ENCODE data around the gene MKLN1.

MKLN1 gene

GRCh38 chr7:131505636-131506557 lies 178.2 kb downstream of the MKLN1 start:
- H3K4me2 ChIP-seq (ENCODE audit: low read length) = no peak overlapping the region
- H3K9ac ChIP-seq (ENCODE audit: low read length) = no peak overlapping the region
- H2AK5ac ChIP-seq (ENCODE audit: low read length) = no peak overlapping the region
- no peak overlapping the region for H3K4me3 ChIP-seq (ENCODE audit: low read length)
- WGBS (ENCODE audit: extremely low coverage, insufficient coverage, low lambda C conversion rate) = no CpG with 5 or more reads among the region's 30 CpGs
- H2BK15ac ChIP-seq (replicated peaks; ENCODE audit: low read depth) = no peak overlapping the region
- peaks cover 2% of the 10 kb centered on the region for H3K79me1 ChIP-seq (ENCODE audit: low read length)
- peaks cover 22% of the 10 kb centered on the region for H3K36me3 ChIP-seq (ENCODE audit: control insufficient read depth, insufficient read depth, low read length)
- H4K8ac ChIP-seq (ENCODE audit: low read depth, low read length) = no peak overlapping the region
- no peaks in the 10 kb centered on the region for H3K4me1 ChIP-seq (ENCODE audit: control insufficient read depth, low read depth, low read length)
- no peak for DNase-seq
- H3K27ac ChIP-seq (ENCODE audit: low read depth, low read length) = no peak overlapping the region
- no peak overlapping the region for H3K23ac ChIP-seq (ENCODE audit: low read length)
- H3K27me3 ChIP-seq (ENCODE audit: insufficient read depth, low read length, poor library complexity) = no peaks in the 10 kb centered on the region
- H3K18ac ChIP-seq (ENCODE audit: low read length) = no peak overlapping the region
- H2BK5ac ChIP-seq (ENCODE audit: low read length) = no peak overlapping the region
- H3K4ac ChIP-seq (ENCODE audit: low read depth, low read length) = no peak overlapping the region
- H4K5ac ChIP-seq (ENCODE audit: low read length) = no peak overlapping the region
- peaks cover 5% of the 10 kb centered on the region for H3K79me2 ChIP-seq (ENCODE audit: control insufficient read depth, insufficient read depth, low read length)
- H3K56ac ChIP-seq (ENCODE audit: low read length) = no peak overlapping the region
- no peak overlapping the region for H2BK120ac ChIP-seq (ENCODE audit: low read depth, low read length)

DNA sequence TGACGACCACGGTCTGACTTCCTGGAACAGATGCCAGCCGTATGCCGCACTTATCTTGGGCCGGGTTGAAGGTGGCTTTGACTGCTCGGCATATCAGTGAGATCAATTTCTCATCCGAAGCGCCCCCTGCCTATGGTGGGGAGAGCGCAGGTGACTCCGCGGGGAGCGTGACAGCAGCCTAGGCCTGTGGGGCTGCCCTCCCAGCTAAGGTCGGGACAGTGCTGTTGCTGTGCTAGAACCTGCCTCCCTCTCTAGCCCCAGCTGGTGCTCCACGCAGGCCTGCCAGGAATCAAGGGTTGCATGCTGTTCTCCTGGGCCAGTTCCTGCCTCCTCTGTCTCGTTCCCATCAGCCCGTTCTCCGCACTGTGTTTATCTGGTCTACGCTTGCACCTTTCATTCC lies 178.9 kb downstream of the MKLN1 start:
- no CpG with 5 or more reads among the region's 18 CpGs for WGBS (ENCODE audit: extremely low coverage, insufficient coverage, low lambda C conversion rate)

DNA sequence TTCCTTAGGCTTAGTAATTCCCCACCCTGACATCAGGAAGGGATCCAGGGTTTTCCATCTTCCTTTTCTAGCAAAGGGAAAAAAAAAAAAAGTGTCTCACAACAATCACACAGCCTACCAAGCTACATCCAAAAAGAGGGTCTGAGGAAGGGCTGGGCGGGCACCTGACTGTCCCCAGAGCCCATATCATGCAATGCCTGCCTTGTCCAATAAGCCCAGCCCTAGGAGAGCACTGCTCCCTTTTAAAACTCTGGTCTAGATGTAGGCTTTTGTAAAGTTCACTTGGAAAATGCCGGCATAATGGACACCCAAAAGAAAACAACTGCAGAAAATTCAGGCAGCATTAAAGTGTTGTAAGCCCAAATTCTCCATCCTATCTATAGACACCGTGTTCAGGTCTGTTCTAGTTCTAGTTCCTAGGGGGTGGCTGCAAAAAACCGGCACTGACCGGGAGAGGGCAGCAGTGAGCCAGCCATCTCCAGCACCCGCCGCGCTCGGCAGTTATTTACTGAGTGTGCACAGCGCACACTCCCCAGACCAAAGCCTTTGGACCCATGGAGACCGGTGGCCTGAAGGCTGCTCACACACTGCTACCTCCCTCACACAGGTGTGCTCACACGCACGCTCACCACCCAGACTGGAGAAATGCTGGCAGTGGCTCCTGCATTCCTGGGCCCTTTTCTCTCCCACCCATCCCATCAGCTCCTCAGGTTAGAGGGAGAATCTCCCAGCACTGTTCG lies 180.1 kb downstream of the MKLN1 start:
- Histone ChIP-seq H3K23ac (ENCODE audit: low read length) (no peak overlapping the region), H2BK120ac (ENCODE audit: low read depth, low read length) (no peak overlapping the region), H3K27me3 (ENCODE audit: insufficient read depth, low read length, poor library complexity) (no peaks in the 10 kb centered on the region), H3K79me1 (ENCODE audit: low read length) (peaks cover 8% of the 10 kb centered on the region), H3K79me2 (ENCODE audit: control insufficient read depth, insufficient read depth, low read length) (peaks cover 22% of the 10 kb centered on the region), H2BK5ac (ENCODE audit: low read length) (no peak overlapping the region), H3K27ac (ENCODE audit: low read depth, low read length) (no peak overlapping the region), H3K36me3 (ENCODE audit: control insufficient read depth, insufficient read depth, low read length) (peaks cover 21% of the 10 kb centered on the region), H3K9ac (ENCODE audit: low read length) (no peak overlapping the region), H3K4me2 (ENCODE audit: low read length) (no peak overlapping the region), H2AK5ac (ENCODE audit: low read length) (no peak overlapping the region), H3K56ac (ENCODE audit: low read length) (no peak overlapping the region), H3K18ac (ENCODE audit: low read length) (no peak overlapping the region), H3K4ac (ENCODE audit: low read depth, low read length) (no peak overlapping the region), H3K4me1 (ENCODE audit: control insufficient read depth, low read depth, low read length) (no peaks in the 10 kb centered on the region), H3K4me3 (ENCODE audit: low read length) (no peak overlapping the region), H4K8ac (ENCODE audit: low read depth, low read length) (no peak overlapping the region), H4K5ac (ENCODE audit: low read length) (no peak overlapping the region), H2BK15ac (replicated peaks; ENCODE audit: low read depth) (no peak overlapping the region)
- WGBS (ENCODE audit: extremely low coverage, insufficient coverage, low lambda C conversion rate) = no CpG with 5 or more reads among the region's 14 CpGs
- DNase-seq = peak; percentile 53

More for the DNA sequence above, 178.9 kb downstream of the MKLN1 start:
- no peak for DNase-seq
- Histone ChIP-seq H3K79me1 (ENCODE audit: low read length) (peaks cover 2% of the 10 kb centered on the region), H3K4ac (ENCODE audit: low read depth, low read length) (no peak overlapping the region), H3K18ac (ENCODE audit: low read length) (no peak overlapping the region), H3K9ac (ENCODE audit: low read length) (no peak overlapping the region), H3K4me2 (ENCODE audit: low read length) (no peak overlapping the region), H2BK5ac (ENCODE audit: low read length) (no peak overlapping the region), H2BK120ac (ENCODE audit: low read depth, low read length) (no peak overlapping the region), H2BK15ac (replicated peaks; ENCODE audit: low read depth) (no peak overlapping the region), H3K79me2 (ENCODE audit: control insufficient read depth, insufficient read depth, low read length) (peaks cover 12% of the 10 kb centered on the region), H3K56ac (ENCODE audit: low read length) (no peak overlapping the region), H3K4me1 (ENCODE audit: control insufficient read depth, low read depth, low read length) (no peaks in the 10 kb centered on the region), H4K8ac (ENCODE audit: low read depth, low read length) (no peak overlapping the region), H2AK5ac (ENCODE audit: low read length) (no peak overlapping the region), H3K4me3 (ENCODE audit: low read length) (no peak overlapping the region), H3K27ac (ENCODE audit: low read depth, low read length) (no peak overlapping the region), H3K27me3 (ENCODE audit: insufficient read depth, low read length, poor library complexity) (no peaks in the 10 kb centered on the region), H3K36me3 (ENCODE audit: control insufficient read depth, insufficient read depth, low read length) (peaks cover 22% of the 10 kb centered on the region), H4K5ac (ENCODE audit: low read length) (no peak overlapping the region), H3K23ac (ENCODE audit: low read length) (no peak overlapping the region)

- no peak for DNase-seq
- Histone ChIP-seq H4K5ac (ENCODE audit: low read length) (no peak overlapping the region), H3K36me3 (ENCODE audit: control insufficient read depth, insufficient read depth, low read length) (peaks cover 15% of the 10 kb centered on the region), H3K9ac (ENCODE audit: low read length) (no peak overlapping the region), H3K18ac (ENCODE audit: low read length) (no peak overlapping the region), H3K4ac (ENCODE audit: low read depth, low read length) (no peak overlapping the region), H2BK120ac (ENCODE audit: low read depth, low read length) (no peak overlapping the region), H3K4me2 (ENCODE audit: low read length) (no peak overlapping the region), H3K79me1 (ENCODE audit: low read length) (peaks cover 10% of the 10 kb centered on the region), H2BK15ac (replicated peaks; ENCODE audit: low read depth) (no peak overlapping the region), H2BK5ac (ENCODE audit: low read length) (no peak overlapping the region), H3K56ac (ENCODE audit: low read length) (no peak overlapping the region), H3K27me3 (ENCODE audit: insufficient read depth, low read length, poor library complexity) (no peaks in the 10 kb centered on the region), H3K79me2 (ENCODE audit: control insufficient read depth, insufficient read depth, low read length) (peaks cover 30% of the 10 kb centered on the region), H3K27ac (ENCODE audit: low read depth, low read length) (no peak overlapping the region), H4K8ac (ENCODE audit: low read depth, low read length) (no peak overlapping the region), H2AK5ac (ENCODE audit: low read length) (no peak overlapping the region), H3K23ac (ENCODE audit: low read length) (no peak overlapping the region), H3K4me1 (ENCODE audit: control insufficient read depth, low read depth, low read length) (peaks cover 3% of the 10 kb centered on the region), H3K4me3 (ENCODE audit: low read length) (no peak overlapping the region)
- no CpG with 5 or more reads among the region's 10 CpGs for WGBS (ENCODE audit: extremely low coverage, insufficient coverage, low lambda C conversion rate)
These were observed 181.2 kb downstream of the MKLN1 start for GRCh38 chr7:131508754-131509486.

DNA sequence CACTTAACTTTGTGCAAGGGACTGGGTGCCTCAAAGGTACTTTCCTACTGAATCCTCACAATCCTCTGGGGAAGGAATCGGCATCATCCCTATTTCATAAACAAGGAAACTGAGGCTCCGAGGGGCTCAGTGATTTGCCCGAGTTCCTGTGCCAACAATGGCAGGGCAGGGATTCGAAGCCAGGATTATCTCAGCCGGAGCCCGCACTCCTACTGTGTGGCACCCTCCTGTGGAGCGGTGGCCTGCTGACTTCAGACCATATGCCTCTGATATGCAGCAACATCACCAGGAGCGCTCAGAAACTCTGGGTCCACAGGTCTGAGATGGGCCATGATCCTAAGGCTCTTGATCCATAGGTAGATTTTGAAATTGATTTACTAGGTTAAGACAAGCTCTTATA lies 182.1 kb downstream of the MKLN1 start:
- Histone ChIP-seq H3K18ac (ENCODE audit: low read length) (no peak overlapping the region), H3K79me1 (ENCODE audit: low read length) (peaks cover 10% of the 10 kb centered on the region), H2BK15ac (replicated peaks; ENCODE audit: low read depth) (no peak overlapping the region), H3K4me1 (ENCODE audit: control insufficient read depth, low read depth, low read length) (peaks cover 3% of the 10 kb centered on the region), H3K36me3 (ENCODE audit: control insufficient read depth, insufficient read depth, low read length) (peaks cover 11% of the 10 kb centered on the region), H3K9ac (ENCODE audit: low read length) (no peak overlapping the region), H3K27ac (ENCODE audit: low read depth, low read length) (no peak overlapping the region), H3K79me2 (ENCODE audit: control insufficient read depth, insufficient read depth, low read length) (peaks cover 37% of the 10 kb centered on the region), H3K4ac (ENCODE audit: low read depth, low read length) (no peak overlapping the region), H2BK5ac (ENCODE audit: low read length) (no peak overlapping the region), H3K4me2 (ENCODE audit: low read length) (no peak overlapping the region), H4K5ac (ENCODE audit: low read length) (no peak overlapping the region), H2AK5ac (ENCODE audit: low read length) (no peak overlapping the region), H3K27me3 (ENCODE audit: insufficient read depth, low read length, poor library complexity) (no peaks in the 10 kb centered on the region), H2BK120ac (ENCODE audit: low read depth, low read length) (no peak overlapping the region), H3K56ac (ENCODE audit: low read length) (no peak overlapping the region), H3K4me3 (ENCODE audit: low read length) (no peak overlapping the region), H3K23ac (ENCODE audit: low read length) (no peak overlapping the region), H4K8ac (ENCODE audit: low read depth, low read length) (no peak overlapping the region)
- WGBS (ENCODE audit: extremely low coverage, insufficient coverage, low lambda C conversion rate) = no CpG with 5 or more reads among the region's 8 CpGs
- DNase-seq = no peak
